Endothelial cell of umbilical vein (primary cell): ENCODE data around the gene FMO5. TPM values are rescaled to one million over a fixed set of nuclear protein-coding genes. Genes with fewer than 3 reads are reported as not detected.

Experiments
- BruUV-seq: library from RNA; stranded (reverse); fragments of 400-500 nt; replicated peaks from 2 replicates; lab custom pipeline; 2021; lab: Mats Ljungman, UMichigan
- CTCF ChIA-PET: fragments of 300-600, 350-600 bp; sonication (Branson Sonifier 250); formaldehyde crosslinking; loops from one replicate; lab custom pipeline; 2021; ENCODE audit warnings: antibody characterized with exemption, inconsistent platforms; lab: Charles Lee
- POLR2A ChIA-PET: fragments of 300-600, 350-600 bp; sonication (Branson Sonifier 250); formaldehyde crosslinking; loops from one replicate; lab custom pipeline; 2021; ENCODE audit warnings: antibody characterized with exemption, inconsistent platforms; lab: Charles Lee
- DNase-seq: peaks from one replicate; pipeline ENCODE4 v3.0.0-alpha.2; 2011; ENCODE audit warnings: low read depth, low spot score
- FAIRE-seq: peaks from 2 replicates; lab custom pipeline; 2011; peaks lifted over from hg19 to GRCh38; lab: Jason Lieb, UNC
- H2AFZ ChIP-seq: 2 replicates; pipeline ENCODE4 v1.6.0; 2012; ENCODE audit warnings: low read depth, low read length, control low read depth, inconsistent platforms
- H3K27ac ChIP-seq: 2 replicates; pipeline ENCODE4 v1.5.1; 2011; ENCODE audit warnings: low read depth, mild to moderate bottlenecking, control low read depth, low read length, moderate library complexity; ENCODE audit not compliant: insufficient read depth
- H3K27me3 ChIP-seq, 2 experiments: 2 replicates each; pipeline versions ENCODE4 v1.6.0 to v1.6.1; 2011; ENCODE audit warnings: low read length in 2 of 2, mixed read lengths in 1 of 2; ENCODE audit not compliant: control insufficient read depth in 2 of 2, insufficient read depth in 2 of 2
- H3K36me3 ChIP-seq, 2 experiments: 2 replicates in 1 of 2; 3 replicates in 1 of 2; pipeline ENCODE4 v1.5.1; 2011; ENCODE audit warnings: low read length in 2 of 2, mild to moderate bottlenecking in 1 of 2, moderate library complexity in 1 of 2; ENCODE audit not compliant: control insufficient read depth in 2 of 2, insufficient read depth in 2 of 2; ENCODE audit errors: extremely low read depth in 1 of 2
- H3K4me1 ChIP-seq: 3 replicates; pipeline ENCODE4 v1.5.1; 2011; ENCODE audit warnings: mild to moderate bottlenecking, low read length; ENCODE audit not compliant: control insufficient read depth, insufficient read depth; ENCODE audit errors: extremely low read depth
- H3K4me2 ChIP-seq: 2 replicates; pipeline ENCODE4 v1.6.1; 2011; ENCODE audit warnings: low read length, control low read depth, mixed read lengths; ENCODE audit not compliant: insufficient read depth
- H3K4me3 ChIP-seq, 3 experiments: fragments of 200-600 bp in 1 of 3; sonication (generic), shearing (Covaris generic) in 1 of 3; replicated peaks in 1 of 3; 2 replicates each; pipeline ENCODE4 v1.5.1; 2011 to 2016; ENCODE audit warnings: control low read depth in 3 of 3, low read length in 3 of 3, mild to moderate bottlenecking in 2 of 3, inconsistent platforms in 1 of 3, low read depth in 1 of 3, moderate library complexity in 1 of 3; ENCODE audit not compliant: insufficient read depth in 1 of 3
- H3K79me2 ChIP-seq: 2 replicates; pipeline ENCODE4 v1.6.0; 2012; ENCODE audit warnings: low read length, inconsistent platforms; ENCODE audit not compliant: control insufficient read depth, insufficient read depth
- H3K9ac ChIP-seq: replicated peaks from 2 replicates; pipeline ENCODE3; 2011; ENCODE audit warnings: low read length, control low read depth; ENCODE audit not compliant: insufficient read depth; ENCODE audit errors: extremely low read depth
- H3K9me1 ChIP-seq: replicated peaks from 3 replicates; pipeline ENCODE4 v1.6.0; 2011; ENCODE audit warnings: mild to moderate bottlenecking, low read length; ENCODE audit not compliant: control insufficient read depth, insufficient read depth; ENCODE audit errors: extremely low read depth
- H3K9me3 ChIP-seq: replicated peaks from 2 replicates; pipeline ENCODE4 v1.5.1; 2012; ENCODE audit warnings: low read length, inconsistent platforms; ENCODE audit not compliant: control insufficient read depth, insufficient read depth
- H4K20me1 ChIP-seq: replicated peaks from 2 replicates; pipeline ENCODE3; 2011; ENCODE audit warnings: mild to moderate bottlenecking, low read length; ENCODE audit not compliant: control insufficient read depth, insufficient read depth; ENCODE audit errors: extremely low read depth
- EZH2 ChIP-seq: IDR thresholded peaks from 2 replicates; pipeline ENCODE4 v1.6.1; 2012; ENCODE audit warnings: borderline replicate concordance, low read depth, mild to moderate bottlenecking, moderate library complexity, low read length, inconsistent platforms; ENCODE audit not compliant: severe bottlenecking
- FOS ChIP-seq: IDR thresholded peaks from 2 replicates; pipeline ENCODE4 v1.6.1; 2011; ENCODE audit warnings: mild to moderate bottlenecking, low read length, moderate library complexity, borderline replicate concordance; ENCODE audit not compliant: insufficient read depth
- GATA2 ChIP-seq: IDR thresholded peaks from 2 replicates; pipeline ENCODE4 v1.7.0; 2011; ENCODE audit warnings: low read depth, mild to moderate bottlenecking, moderate library complexity, mixed read lengths, low read length; ENCODE audit not compliant: insufficient read length, insufficient read depth
- JUN ChIP-seq: IDR thresholded peaks from 2 replicates; pipeline ENCODE4 v1.6.1; 2011; ENCODE audit warnings: borderline replicate concordance, low read depth; ENCODE audit not compliant: insufficient read length, insufficient read depth
- MYC ChIP-seq: IDR thresholded peaks from one replicate; pipeline ENCODE4 v1.6.1; 2011; ENCODE audit warnings: mild to moderate bottlenecking, low read depth, low read length
- POLR2A ChIP-seq: IDR thresholded peaks from 2 replicates; pipeline ENCODE4 v1.6.1; 2012; ENCODE audit warnings: low read depth, mild to moderate bottlenecking, control low read depth, low read length
- POLR2AphosphoS5 ChIP-seq: IDR thresholded peaks from 2 replicates; pipeline ENCODE4 v1.6.1; 2012; ENCODE audit warnings: low read depth, mild to moderate bottlenecking, control low read depth, low read length, moderate library complexity; ENCODE audit not compliant: insufficient read depth
- dilution Hi-C: fragments of 300-500 bp; cut with MboI; formaldehyde crosslinking; loops from one replicate; pipeline ENCODE4 v1.15.0; 2019; ENCODE audit warnings: low sequenced_read_pairs; ENCODE audit not compliant: extremely low pct_ligation_motif_present
- intact Hi-C: fragments of 100-400 bp; cut with micrococcal nuclease; formaldehyde crosslinking; loops from one replicate; pipeline ENCODE4 v1.10.0; 2022
- polyA plus RNA-seq, 4 experiments: library from polyadenylated mRNA; depleted of rRNA in 3 of 4; stranded (reverse) in 3 of 4; unstranded in 1 of 4; fragments of >200 nt; gene quantifications; 2 replicates each; pipeline versions ENCODE4 v1.2.1 to v1.2.3, GENCODE V29; 2011 to 2012; ENCODE audit warnings: missing spikeins in 1 of 4
- total RNA-seq: library from RNA; stranded (reverse); gene quantifications from 2 replicates; pipeline ENCODE4 v1.2.3, GENCODE V29; 2021
- TF ChIP-seq, protein P1 (sequence below), 2 donors: IDR thresholded peaks; 1 replicate in 1 of 2; 2 replicates in 1 of 2; pipeline ENCODE4 v1.5.1; 2011; ENCODE audit warnings: low read length in 2 of 2, mild to moderate bottlenecking in 2 of 2, moderate library complexity in 2 of 2, control low read depth in 1 of 2, inconsistent platforms in 1 of 2, low read depth in 1 of 2; ENCODE audit not compliant: insufficient read depth in 1 of 2; ENCODE audit errors: extremely low read depth in 1 of 2
- TF ChIP-seq, protein P2 (sequence below): IDR thresholded peaks from 2 replicates; pipeline ENCODE4 v1.6.1; 2011; ENCODE audit not compliant: insufficient read depth, insufficient read length

The FMO5 gene
- total and polyA plus RNA-seq, 2 donors (not counting 3 experiments of a cell fraction or from before 2014, with no cell fraction given), result 0.48 to 0.60 TPM

DNA sequence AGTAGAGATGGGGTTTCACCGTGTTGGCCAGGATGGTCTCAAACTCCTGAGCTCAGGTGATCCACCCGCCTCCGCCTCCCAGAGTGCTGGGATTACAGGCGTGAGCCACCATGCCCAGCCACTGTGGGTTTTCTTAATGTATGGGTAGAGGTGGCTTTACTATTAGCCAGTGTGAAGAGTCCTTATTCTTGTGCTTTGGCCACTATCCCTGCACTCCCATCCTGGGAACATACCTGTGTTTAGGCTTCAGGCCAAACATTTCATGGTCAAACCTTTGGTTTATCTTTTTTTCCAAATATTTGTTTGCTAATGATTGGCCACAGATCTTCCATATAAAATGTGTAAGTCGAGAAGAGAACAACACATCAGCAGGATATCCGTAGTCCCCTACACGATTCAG, 16.5 kb downstream of the FMO5 start:
- Histone ChIP-seq H3K9me3 (no peaks in the 10 kb centered on the region), H3K9me1 (no peaks in the 10 kb centered on the region), H3K27me3 (no peaks in the 10 kb centered on the region), H2AFZ (no peak overlapping the region), H3K4me3 (no peak overlapping the region), H3K4me2 (no peak overlapping the region), H3K4me1 (no peaks in the 10 kb centered on the region), H4K20me1 (no peaks in the 10 kb centered on the region), H3K27ac (no peak overlapping the region), H3K36me3 (no peaks in the 10 kb centered on the region), H3K79me2 (no peaks in the 10 kb centered on the region), H3K9ac (no peak overlapping the region)
- dilution Hi-C loops (no loop called here), intact Hi-C loops (no loop called here)
- BruUV-seq, result no TSS peak
- CTCF ChIA-PET, result no interaction called here
- no peak for DNase-seq
- POLR2A ChIA-PET, result no interaction called here
- TF ChIP-seq GATA2, result no peak
- FAIRE-seq, result no peak

DNA sequence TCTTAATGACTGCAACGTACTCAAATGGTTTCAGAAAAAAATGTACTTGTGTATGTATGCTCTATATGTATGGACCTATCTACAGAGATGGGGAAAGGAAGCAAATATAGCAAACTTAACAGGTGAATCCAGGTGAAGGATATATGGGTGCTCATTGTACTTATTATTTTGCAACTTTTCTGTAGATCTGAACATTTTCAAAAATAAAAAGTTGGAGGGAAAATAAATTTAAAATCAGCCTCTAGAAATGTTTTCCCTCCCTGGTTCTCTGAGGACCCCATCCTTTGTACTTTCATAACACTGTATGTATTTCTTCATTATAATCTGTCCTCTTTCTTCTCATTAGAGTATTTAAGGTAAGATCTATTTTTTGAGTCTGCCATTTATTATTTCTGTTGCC, 17.9 kb downstream of the FMO5 start:
- Histone ChIP-seq H3K4me2 (no peak overlapping the region), H3K9me3 (no peaks in the 10 kb centered on the region), H3K4me1 (no peaks in the 10 kb centered on the region), H3K9me1 (no peaks in the 10 kb centered on the region), H3K36me3 (no peaks in the 10 kb centered on the region), H2AFZ (no peak overlapping the region), H3K79me2 (no peaks in the 10 kb centered on the region), H3K9ac (no peak overlapping the region), H3K27me3 (no peaks in the 10 kb centered on the region), H3K4me3 (no peak overlapping the region), H3K27ac (no peak overlapping the region), H4K20me1 (no peaks in the 10 kb centered on the region)
- no TSS peak for BruUV-seq
- DNase-seq (no peak), FAIRE-seq (no peak)
- dilution Hi-C loops, result no loop called here
- POLR2A ChIA-PET, result no interaction called here
- no peak for TF ChIP-seq GATA2
- TF ChIP-seq MYC, result no peak
- TF ChIP-seq, protein P1, sequence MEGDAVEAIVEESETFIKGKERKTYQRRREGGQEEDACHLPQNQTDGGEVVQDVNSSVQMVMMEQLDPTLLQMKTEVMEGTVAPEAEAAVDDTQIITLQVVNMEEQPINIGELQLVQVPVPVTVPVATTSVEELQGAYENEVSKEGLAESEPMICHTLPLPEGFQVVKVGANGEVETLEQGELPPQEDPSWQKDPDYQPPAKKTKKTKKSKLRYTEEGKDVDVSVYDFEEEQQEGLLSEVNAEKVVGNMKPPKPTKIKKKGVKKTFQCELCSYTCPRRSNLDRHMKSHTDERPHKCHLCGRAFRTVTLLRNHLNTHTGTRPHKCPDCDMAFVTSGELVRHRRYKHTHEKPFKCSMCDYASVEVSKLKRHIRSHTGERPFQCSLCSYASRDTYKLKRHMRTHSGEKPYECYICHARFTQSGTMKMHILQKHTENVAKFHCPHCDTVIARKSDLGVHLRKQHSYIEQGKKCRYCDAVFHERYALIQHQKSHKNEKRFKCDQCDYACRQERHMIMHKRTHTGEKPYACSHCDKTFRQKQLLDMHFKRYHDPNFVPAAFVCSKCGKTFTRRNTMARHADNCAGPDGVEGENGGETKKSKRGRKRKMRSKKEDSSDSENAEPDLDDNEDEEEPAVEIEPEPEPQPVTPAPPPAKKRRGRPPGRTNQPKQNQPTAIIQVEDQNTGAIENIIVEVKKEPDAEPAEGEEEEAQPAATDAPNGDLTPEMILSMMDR (IDR thresholded peaks at IDR 0.05; ENCODE audit: extremely low read depth in 1 of 2, insufficient read depth in 1 of 2, low read depth in 1 of 2, low read length in 2 of 2), result no peak
- TF ChIP-seq POLR2AphosphoS5, result no peak
- no peak for TF ChIP-seq POLR2A
- TF ChIP-seq EZH2, result no peak
- TF ChIP-seq, protein P2, sequence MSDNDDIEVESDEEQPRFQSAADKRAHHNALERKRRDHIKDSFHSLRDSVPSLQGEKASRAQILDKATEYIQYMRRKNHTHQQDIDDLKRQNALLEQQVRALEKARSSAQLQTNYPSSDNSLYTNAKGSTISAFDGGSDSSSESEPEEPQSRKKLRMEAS, result no peak
- no peak for TF ChIP-seq JUN
- no peak for TF ChIP-seq FOS
- CTCF ChIA-PET, result no interaction called here
- intact Hi-C loops, result no loop called here
